GM21717 (cell line): ENCODE data around the gene STIP1.

Experiments
- ATAC-seq: cut with Tn5 transposase; IDR thresholded peaks from one replicate; pipeline ENCODE4 v1.9.1; 2021; ENCODE audit warnings: mild to moderate bottlenecking, moderate library complexity; ENCODE audit not compliant: unreplicated experiment

Gene STIP1

GRCh38 chr11:64220271-64220670, 34.3 kb downstream of the STIP1 start:
- no peak for ATAC-seq

- ATAC-seq: no peak
These were observed 34.8 kb downstream of the STIP1 start for GRCh38 chr11:64220798-64221197.

GRCh38 chr11:64222651-64223000, 36.7 kb downstream of the STIP1 start:
- ATAC-seq: no peak

GRCh38 chr11:64223001-64223651, 37.2 kb downstream of the STIP1 start:
- no peak for ATAC-seq

- ATAC-seq: no peak
These were observed 38.4 kb downstream of the STIP1 start for GRCh38 chr11:64224151-64224890.

- ATAC-seq: no peak
These were observed 39.1 kb downstream of the STIP1 start for GRCh38 chr11:64224891-64225607.

GRCh38 chr11:64225608-64226506, 39.9 kb downstream of the STIP1 start, which contains the start of the genes NUDT22 and TRPT1:
TSS of gene NUDT22 (plus strand) at chr11:64226274. CDS start at chr11:64226653, 379 bp downstream.
TSS of gene TRPT1 (minus strand) at chr11:64226186. CDS start at chr11:64225860, 326 bp downstream.
- ATAC-seq: peak; percentile 40

- ATAC-seq: no peak
These were observed 40.6 kb downstream of the STIP1 start for GRCh38 chr11:64226507-64227051.

GRCh38 chr11:64227405-64227956, 41.5 kb downstream of the STIP1 start:
- no peak for ATAC-seq

- no peak for ATAC-seq
These were observed 43.2 kb downstream of the STIP1 start for GRCh38 chr11:64229090-64229743.

- ATAC-seq: no peak
These were observed 43.8 kb downstream of the STIP1 start for GRCh38 chr11:64229744-64230170.

- ATAC-seq: peak; percentile 28
These were observed 44.4 kb downstream of the STIP1 start, which contains the start of gene DNAJC4 for GRCh38 chr11:64230171-64230984. TSS of gene DNAJC4 (plus strand) at chr11:64230548. CDS start at chr11:64230855, 307 bp downstream.

GRCh38 chr11:64230985-64231365, 45.0 kb downstream of the STIP1 start:
- no peak for ATAC-seq

- ATAC-seq: no peak
These were observed 45.6 kb downstream of the STIP1 start for GRCh38 chr11:64231546-64231945.

- no peak for ATAC-seq
These were observed 46.4 kb downstream of the STIP1 start for GRCh38 chr11:64232182-64232966.

GRCh38 chr11:64232967-64233315, 47.0 kb downstream of the STIP1 start:
- no peak for ATAC-seq

GRCh38 chr11:64233913-64234586, 48.1 kb downstream of the STIP1 start, which contains the start of gene VEGFB:
TSS of gene VEGFB (plus strand) at chr11:64234584. CDS start at chr11:64234834, 250 bp downstream.
- ATAC-seq: no peak
